Stimulated activated CD8-positive, alpha-beta memory T cell treated with anti-CD3 and anti-CD28 coated beads, Interleukin-4, amount 100 ng/mL, for 24 hours (primary cell): ENCODE data around the gene FCRL4.

Experiments
- DNase-seq: peaks from one replicate; pipeline ENCODE4 v3.0.0-alpha.2; 2020; ENCODE audit warnings: low read depth

FCRL4 gene

DNA sequence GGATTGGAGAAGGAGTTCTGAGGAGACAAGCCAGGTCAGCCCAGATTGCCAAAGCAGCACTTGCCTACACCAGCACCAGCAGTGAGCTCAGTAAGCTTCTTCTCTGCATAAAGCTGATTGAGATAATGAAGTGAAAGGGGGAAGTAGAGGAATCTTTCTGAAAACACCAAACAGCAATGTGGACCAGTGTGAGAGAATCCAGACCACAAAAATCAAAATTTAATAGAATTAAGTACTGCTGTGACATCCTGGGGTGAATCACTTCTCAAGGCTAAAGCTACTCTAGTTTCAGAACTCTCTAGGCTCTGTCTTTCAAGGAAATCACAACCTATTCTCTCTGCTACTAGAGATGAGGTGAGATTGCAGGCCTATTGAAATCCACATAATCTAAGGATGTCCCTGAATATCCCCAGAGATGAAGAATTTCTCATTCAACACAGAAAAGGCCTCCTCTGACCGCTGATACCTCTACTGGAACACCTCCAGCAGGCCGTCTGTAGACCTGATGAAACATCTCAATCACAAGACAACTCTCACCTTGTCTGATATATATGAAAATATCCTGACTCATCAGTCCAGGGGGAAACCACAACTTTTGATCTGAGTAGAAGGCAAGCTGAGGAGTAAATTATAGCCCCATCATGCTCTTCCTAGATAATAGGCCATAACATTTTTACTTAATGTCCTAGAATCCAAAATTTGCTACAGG, at the start of gene FCRL4:
TSS of gene FCRL4 (minus strand) at position 127 of the 709 bp plus-strand sequence. CDS start 141 bp downstream, outside the sequence.
- DNase-seq: no peak

GRCh38 chr1:157646144-157646543, 48.3 kb upstream of the FCRL4 start:
- no peak for DNase-seq

DNA sequence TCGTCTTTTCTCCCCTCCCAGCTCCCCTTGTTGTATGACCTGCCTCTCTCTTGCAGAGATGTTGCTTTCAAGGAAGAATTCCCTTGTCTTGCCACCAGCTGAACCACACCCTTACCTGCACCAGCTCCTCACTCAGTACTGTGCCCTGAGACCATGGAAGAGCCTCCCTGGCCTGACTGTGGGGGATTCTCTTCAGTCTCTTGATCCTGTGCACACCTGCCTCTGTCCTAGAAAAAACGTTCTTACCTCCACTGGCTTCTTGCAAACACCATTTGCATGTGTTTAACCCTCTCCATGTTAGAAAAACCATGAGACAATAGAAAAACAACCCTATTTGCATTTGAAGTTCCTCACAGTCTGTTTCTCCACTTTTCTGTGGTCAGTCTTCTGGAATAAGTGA, 43.3 kb upstream of the FCRL4 start:
- no peak for DNase-seq

- no peak for DNase-seq
Measured at GRCh38 chr1:157639800-157640199, 41.9 kb upstream of the FCRL4 start.

DNA sequence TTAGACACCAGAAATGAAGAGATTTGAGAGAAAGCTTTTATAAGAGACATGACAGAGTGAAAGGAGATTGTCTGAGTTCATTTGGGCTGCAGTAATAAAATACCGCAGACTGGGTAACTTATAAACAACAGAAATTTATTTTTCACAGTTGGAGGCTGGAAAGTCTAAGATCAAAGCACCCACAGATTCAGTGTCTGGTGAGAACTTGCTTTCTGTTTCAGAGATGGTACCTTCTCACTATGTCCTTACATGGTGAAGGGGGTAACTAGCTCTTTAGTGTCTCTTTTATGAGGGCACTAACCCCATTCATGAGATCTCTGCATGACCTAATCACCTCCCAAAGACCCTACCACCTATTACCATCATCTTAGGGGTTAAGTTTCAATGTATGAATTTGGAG, 30.9 kb upstream of the FCRL4 start:
- no peak for DNase-seq

DNA sequence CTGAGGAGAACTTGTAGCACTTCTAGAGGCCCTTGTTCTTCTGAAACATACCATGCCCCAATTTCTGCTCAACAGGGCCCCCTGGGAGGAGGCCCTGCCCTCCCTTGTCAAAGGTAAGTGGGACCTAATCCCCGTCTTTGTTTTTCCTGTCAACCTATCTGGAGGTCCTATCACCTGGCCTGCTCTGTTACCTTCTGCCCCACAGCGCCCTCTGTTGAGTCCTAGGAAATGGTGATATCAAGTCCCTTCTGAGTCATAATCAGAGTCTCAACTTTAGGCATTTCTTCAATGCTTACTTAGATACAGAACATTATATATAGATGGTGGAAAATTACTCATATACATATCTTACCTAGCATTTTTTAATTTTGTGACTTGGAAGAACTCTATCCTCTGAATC, 28.2 kb upstream of the FCRL4 start:
- peak; percentile 6 for DNase-seq

DNA sequence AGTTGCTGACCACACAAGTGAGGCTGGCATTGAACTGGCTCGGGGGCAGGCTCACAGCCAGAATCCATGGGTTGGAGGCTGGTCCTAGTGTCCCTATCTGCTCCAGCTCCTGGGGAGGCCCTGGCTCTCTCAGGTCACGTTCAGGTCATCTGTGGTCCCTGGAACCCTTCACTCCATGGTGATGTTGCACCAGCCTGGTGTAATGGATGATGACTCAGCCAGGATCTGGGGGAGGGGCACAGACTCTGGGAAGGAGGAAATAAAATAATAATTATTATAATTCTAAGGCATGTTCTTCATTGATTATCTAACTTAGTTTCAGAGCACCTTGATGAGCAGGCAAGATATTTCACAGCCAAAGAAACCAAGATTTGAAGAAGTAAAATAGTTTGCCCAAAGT, 26.6 kb upstream of the FCRL4 start:
- DNase-seq: no peak

DNA sequence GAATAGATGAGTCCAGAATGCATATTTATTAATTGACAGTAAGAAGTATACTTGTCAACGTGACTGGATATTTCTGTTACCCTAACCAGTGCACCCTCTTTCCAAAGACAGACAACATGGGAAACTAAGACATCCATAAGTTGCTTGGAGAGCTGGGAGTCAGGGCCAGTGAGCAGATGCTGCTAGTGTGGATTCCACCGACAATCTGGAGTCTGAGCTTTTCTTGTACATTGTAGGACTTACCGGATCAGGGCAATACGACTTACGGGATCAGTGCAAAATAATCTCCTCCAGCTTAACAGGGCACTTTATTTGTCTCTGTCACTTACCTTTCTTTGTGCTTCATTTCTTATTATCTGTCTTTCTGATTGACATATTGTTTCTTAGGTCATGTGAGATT, 24.6 kb upstream of the FCRL4 start:
- DNase-seq: no peak

GRCh38 chr1:157618190-157618589, 20.3 kb upstream of the FCRL4 start:
- no peak for DNase-seq

DNA sequence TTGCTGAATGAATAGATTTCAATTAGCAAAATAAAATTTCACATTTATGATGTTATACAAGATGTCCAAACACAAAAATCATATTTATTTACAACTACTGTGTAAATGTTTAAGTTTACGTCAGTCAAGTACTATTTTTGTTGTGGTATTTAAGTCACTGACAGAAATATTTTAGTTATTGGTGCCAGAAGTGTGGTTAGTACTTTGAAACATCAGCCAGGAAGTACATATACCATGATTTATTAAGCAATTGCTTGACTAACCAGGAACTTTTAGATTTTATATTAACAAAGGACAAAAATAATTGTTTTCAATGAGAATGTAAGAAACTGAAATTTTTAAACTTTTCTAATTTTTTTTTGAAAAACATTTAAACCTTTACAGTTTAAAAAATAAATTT, 2.4 kb upstream of the FCRL4 start:
- no peak for DNase-seq

- DNase-seq: no peak
Measured at GRCh38 chr1:157596384-157596783, 1.5 kb downstream of the FCRL4 start.

DNA sequence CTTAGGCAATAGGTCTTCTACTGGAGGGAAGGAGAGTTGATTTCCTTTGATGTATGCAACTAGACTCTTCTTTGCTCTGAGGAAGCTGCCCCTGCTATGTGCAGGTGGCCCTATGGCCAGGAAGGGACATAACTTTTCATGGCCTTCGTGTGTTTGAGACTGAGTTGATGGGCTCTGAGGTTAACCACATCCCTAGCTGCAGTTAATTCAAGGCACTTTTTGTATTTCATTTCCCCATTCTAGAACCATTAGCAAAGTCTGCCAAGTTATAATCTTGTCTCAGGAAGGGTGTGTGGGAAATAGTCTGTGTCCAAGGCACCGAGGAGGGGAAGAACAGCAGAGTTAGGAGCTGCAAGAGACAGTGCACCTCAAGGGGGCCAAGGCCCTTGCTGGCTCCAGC, 2.5 kb downstream of the FCRL4 start:
- DNase-seq: no peak

DNA sequence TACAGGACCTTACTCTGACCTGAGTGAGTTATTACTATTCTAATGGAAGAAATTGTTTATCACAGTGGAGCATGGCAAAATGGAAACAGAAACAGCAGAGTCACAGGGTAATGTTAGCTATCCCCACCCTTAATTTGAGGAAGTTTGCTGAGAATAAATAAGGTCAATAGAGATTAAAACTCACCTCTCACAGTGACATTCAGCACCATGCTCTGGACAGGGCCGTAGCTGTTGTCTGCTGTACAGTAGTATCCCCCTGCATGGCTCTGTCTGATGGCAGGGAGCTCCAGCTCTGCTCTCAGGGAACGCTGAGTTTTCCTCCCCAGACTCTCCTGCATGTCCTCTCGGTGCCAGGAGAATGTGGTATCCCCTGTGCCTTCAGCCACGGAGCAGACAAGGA, 11.9 kb downstream of the FCRL4 start:
- no peak for DNase-seq

GRCh38 chr1:157584503-157584902, 13.4 kb downstream of the FCRL4 start:
- DNase-seq: no peak

- no peak for DNase-seq
Measured at GRCh38 chr1:157580828-157581210, 17.1 kb downstream of the FCRL4 start.

DNA sequence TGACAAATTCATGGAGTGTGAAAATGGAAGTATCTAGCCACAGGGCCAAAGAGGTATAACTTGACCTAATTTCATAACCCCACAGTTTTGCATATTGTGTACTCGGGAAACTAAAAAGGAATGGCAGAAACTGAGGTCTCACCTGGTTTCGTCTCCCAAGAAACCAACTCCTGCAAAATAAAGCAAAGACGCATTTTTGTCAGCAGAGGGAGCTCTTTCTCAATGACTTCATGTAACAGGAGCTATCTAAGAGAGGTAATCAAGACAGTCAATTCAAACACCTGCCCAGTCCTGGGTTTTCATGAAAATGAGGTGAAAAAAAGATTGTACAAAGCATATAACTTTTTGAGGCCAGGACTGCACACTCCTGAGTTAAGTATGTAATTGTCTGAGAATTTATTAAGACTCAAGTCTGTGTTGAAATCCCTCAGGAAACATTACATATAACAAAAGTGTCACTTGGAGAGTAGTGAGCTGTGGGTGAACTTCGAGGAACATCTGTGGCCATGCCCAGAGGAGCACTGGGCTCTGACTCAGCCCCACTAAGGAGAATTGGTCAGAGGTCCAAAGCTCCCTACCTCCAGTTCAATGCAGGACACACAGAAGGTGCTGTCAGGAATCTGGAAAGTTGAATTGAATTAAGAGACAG, 17.6 kb downstream of the FCRL4 start:
- no peak for DNase-seq

DNA sequence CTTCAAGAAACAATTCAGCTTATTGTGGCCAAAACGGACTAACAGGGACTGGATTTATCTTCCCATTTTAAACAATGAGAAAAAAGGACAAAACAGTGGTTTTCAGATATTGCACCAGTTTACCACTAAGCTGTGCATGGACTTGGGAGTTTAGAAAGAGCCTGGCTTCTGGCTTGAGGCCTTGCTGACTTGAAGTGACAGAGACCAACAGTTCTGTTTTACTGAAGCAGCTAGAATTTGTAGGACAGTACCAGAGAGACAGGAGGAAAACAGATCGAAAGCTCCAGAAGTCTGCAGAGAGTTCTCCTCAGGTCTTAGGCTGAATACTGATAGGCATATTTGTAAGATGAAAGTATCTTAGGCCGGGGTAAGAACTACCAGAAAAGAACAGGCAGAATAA, 20.5 kb downstream of the FCRL4 start:
- DNase-seq: no peak

- no peak for DNase-seq
Measured at GRCh38 chr1:157575744-157576143, 22.1 kb downstream of the FCRL4 start.

DNA sequence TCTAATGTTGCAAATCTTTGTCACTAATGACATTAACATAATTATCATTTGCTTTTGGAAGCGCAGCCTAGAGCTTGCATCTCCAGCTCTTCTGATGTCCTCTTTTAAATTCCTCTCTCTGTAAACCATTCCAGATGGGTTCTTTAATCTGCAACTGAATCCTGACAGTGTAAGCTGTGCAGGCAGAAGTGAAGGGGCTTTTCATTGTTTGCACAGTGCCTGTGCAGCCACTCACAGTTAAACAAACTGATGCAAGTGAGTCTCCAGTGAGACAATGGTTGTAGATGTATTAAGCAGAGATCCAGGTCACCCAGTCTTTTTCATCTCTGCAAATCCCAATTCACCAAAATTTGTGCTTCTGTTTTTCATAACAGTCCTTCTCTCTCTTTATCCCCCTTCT, 23.0 kb downstream of the FCRL4 start:
- DNase-seq: no peak

- DNase-seq: no peak
Measured at GRCh38 chr1:157566484-157567300, 31.2 kb downstream of the FCRL4 start.

GRCh38 chr1:157562515-157562914, 35.4 kb downstream of the FCRL4 start:
- no peak for DNase-seq

GRCh38 chr1:157558119-157558518, 39.8 kb downstream of the FCRL4 start:
- no peak for DNase-seq
